HepG2 (cell line): Measurements from ENCODE around the gene ASGR1.

Source experiments
- CREB1 ChIP-seq, 2 experiments: fragments of 450-650 bp in 1 of 2; IDR thresholded peaks; 2 replicates each; pipeline ENCODE4 v1.6.1; 2016 to 2017; ENCODE audit warnings: control low read depth in 1 of 2, mild to moderate bottlenecking in 1 of 2, missing compliant biosample characterization in 1 of 2, missing genetic modification characterization in 1 of 2
- CTCF ChIP-seq: sonication (generic); formaldehyde crosslinking; IDR thresholded peaks from 2 replicates; pipeline ENCODE4 v1.5.0; 2020; ENCODE audit warnings: mild to moderate bottlenecking, missing genetic modification reagents, moderate library complexity
- MED1 ChIP-seq: sonication (generic); formaldehyde crosslinking; IDR thresholded peaks from 2 replicates; pipeline ENCODE4 v1.4.0; 2020; ENCODE audit warnings: missing genetic modification reagents
- NCOR1 ChIP-seq: fragments of 200-600 bp; sonication (generic); IDR thresholded peaks from 2 replicates; pipeline ENCODE4 v1.7.0; 2017; ENCODE audit warnings: antibody characterized with exemption, low read length, borderline replicate concordance
- POLR2AphosphoS5 ChIP-seq: IDR thresholded peaks from 2 replicates; pipeline ENCODE4 v1.6.1; 2012; ENCODE audit warnings: low read depth, low read length
- SIN3A ChIP-seq: IDR thresholded peaks from 2 replicates; pipeline ENCODE4 v1.6.1; 2011; ENCODE audit warnings: low read depth, mild to moderate bottlenecking, control low read depth, low read length, borderline replicate concordance
- SMARCE1 ChIP-seq: fragments of 450-650 bp; IDR thresholded peaks from 2 replicates; pipeline ENCODE4 v1.6.1; 2017; ENCODE audit warnings: borderline replicate concordance
- SRY ChIP-seq: sonication (generic); formaldehyde crosslinking; IDR thresholded peaks from 2 replicates; pipeline ENCODE4 v1.8.0; 2022; ENCODE audit warnings: mild to moderate bottlenecking, missing genetic modification reagents
- ZNF33B ChIP-seq: sonication (generic); formaldehyde crosslinking; IDR thresholded peaks from 2 replicates; pipeline ENCODE4 v1.5.1; 2020; ENCODE audit warnings: mild to moderate bottlenecking, missing genetic modification reagents
- TF ChIP-seq, protein P1 (sequence below): IDR thresholded peaks from 2 replicates; pipeline ENCODE4 v1.6.1; 2016

GRCh38 chr17:7226721-7227710 is 47.8 kb upstream of the ASGR1 start:
- TF ChIP-seq SIN3A (no peak), CTCF (no peak), SRY (CRISPR knock-in tag) (no peak), POLR2AphosphoS5 (no peak), NCOR1 (no peak), CREB1 (IDR thresholded peaks at IDR 0.05) (no peak), CREB1 (CRISPR knock-in tag; IDR thresholded peaks at IDR 0.05) (no peak), ZNF33B (CRISPR knock-in tag) (no peak), MED1 (no peak), SMARCE1 (no peak)
- TF ChIP-seq, protein P1, sequence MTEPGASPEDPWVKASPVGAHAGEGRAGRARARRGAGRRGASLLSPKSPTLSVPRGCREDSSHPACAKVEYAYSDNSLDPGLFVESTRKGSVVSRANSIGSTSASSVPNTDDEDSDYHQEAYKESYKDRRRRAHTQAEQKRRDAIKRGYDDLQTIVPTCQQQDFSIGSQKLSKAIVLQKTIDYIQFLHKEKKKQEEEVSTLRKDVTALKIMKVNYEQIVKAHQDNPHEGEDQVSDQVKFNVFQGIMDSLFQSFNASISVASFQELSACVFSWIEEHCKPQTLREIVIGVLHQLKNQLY (CRISPR knock-in tag): no peak
